ENCODE measurements around the gene KHDC1L.

- TF ChIP-seq POLR2AphosphoS5 (IDR thresholded peaks at IDR 0.05; ENCODE audit: borderline replicate concordance, low read depth, low read length) (no peak), EZH2 (IDR thresholded peaks at IDR 0.05) (no peak)
Measured at GRCh38 chr6:73203098-73203497, 22.2 kb downstream of the KHDC1L start.
